NCI-H1092 (cell line): ENCODE data around the gene PSMB1.
A peak's percentile ranks its signal among the peaks of the same experiment; 100 is the strongest.

Experiments used
- DNase-seq: peaks from one replicate; lab custom pipeline; 2025; lab: John Stamatoyannopoulos, UW

The PSMB1 gene

DNA sequence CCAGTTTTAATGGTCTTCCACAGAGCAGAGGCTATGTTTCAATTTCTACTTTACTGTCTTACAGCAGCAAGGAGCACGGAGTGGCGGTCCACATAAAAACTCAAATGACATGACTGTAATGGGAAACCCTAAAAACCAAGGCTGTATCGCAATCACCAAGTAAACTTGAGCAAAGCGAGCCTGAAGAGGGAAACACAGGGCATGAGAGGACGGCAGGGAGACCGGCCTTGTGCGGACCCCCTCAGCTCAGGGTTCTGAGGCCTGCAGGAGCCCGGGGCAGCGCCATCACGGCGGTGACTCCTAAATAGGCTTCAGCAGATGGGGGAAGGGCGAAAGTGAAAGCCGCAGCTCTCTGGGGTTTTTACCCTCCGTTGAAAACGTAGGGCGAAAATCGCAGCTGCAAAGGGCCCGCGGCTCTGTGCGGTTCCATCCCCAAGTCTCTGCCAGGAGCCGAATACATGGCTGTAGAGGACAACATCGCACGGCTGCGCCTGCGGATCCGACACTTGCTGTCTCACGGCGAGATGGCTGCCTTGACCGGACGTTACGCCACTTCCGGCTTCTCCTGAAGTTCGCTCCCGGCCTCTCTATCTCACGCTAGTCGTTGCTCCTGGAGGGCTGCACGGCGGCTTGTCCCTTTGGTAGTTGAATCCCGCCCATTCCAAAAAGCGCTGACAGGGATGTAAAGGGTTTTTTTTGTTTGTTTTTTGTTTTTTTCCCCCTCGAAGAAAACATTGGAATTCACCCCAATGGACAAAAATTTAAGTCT lies at the start of gene PSMB1:
TSS of gene PSMB1 (minus strand) at position 543 of the 769 bp plus-strand sequence. CDS start at position 478, 65 bp downstream.
- peak; percentile 98 for DNase-seq

DNA sequence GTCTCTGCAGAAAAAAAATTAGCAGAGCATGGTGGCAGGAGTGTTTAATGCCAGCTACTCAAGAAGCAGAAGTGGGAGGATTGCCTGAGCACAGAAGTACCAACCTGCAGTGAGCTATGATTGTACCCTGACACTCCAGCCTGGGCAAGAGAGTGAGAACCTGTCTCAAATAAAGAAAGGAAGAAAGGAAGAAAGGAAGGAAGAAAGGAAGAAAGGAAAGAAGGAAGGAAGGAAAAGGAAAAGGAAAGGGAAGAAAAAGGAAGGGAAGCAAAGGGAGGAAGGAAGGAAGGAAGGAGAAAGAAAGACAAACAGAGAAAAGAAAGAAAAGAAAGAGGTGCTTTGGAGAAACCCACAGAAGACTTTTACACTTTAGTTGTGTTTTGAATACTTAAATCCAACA lies 44.2 kb upstream of the PSMB1 start:
- DNase-seq = no peak

DNA sequence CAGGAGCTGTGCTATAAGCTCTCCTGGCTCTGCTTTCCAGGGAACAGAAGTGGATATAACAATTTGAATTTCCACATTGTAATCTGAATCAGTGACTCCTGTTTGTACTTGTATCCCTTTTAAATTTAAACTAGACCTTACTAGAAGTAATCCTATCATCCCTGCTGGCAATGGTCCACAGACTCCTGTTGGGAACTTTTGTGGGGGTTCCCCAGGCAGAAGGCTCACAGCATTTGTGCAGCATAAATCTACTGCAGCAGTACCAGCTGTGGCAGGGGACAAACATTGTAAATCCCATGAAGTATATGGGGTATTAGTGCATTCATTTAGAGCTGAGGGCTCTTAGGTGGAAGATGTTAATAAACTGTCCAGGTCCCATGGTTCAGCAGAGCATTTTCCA lies 43.3 kb upstream of the PSMB1 start:
- DNase-seq = no peak

DNA sequence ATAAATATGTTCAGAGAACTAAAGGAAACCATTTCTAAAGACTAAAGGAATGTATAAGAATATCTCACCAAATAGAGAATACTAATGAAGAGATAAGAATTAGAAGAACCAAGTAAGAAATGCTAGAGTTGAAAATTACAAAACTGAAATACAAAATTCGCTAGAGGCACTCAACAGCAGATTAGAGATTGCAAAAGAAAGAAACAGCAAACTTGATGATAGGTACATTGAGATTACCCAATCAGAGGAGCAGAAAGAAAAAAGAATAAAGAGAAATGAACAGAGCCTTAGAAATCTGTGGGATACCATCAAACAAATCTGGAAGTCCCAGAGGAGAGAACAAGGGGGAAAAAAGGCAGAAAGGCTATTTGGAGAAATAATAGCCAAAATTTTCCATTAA lies 37.6 kb upstream of the PSMB1 start:
- no peak for DNase-seq

DNA sequence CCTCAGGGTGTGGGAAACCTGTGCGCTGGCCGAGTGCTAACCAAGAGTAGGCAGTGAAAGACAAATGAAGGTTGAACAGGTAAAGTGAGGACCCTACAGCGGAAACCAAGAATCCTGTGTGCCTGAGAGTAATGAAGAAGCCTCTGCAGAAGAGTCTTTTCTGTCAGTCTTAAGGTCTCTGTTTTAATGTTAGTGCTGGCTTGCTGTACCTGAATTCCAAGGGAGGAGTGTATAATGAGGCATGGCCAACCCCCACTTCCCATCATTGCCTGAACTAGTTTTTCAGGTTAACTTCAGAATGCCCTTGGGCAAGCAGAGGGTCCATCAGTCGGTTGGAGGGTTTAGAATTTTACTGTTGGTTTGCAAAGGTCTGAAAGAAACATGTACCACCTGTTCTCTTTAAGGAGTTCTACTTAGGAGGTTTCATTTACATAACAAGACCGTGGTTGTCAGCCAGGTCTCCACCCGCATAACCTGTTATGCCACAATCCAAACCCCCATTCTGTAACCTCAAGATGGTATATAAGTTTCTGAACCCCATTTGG lies 31.9 kb upstream of the PSMB1 start:
- DNase-seq = no peak

DNA sequence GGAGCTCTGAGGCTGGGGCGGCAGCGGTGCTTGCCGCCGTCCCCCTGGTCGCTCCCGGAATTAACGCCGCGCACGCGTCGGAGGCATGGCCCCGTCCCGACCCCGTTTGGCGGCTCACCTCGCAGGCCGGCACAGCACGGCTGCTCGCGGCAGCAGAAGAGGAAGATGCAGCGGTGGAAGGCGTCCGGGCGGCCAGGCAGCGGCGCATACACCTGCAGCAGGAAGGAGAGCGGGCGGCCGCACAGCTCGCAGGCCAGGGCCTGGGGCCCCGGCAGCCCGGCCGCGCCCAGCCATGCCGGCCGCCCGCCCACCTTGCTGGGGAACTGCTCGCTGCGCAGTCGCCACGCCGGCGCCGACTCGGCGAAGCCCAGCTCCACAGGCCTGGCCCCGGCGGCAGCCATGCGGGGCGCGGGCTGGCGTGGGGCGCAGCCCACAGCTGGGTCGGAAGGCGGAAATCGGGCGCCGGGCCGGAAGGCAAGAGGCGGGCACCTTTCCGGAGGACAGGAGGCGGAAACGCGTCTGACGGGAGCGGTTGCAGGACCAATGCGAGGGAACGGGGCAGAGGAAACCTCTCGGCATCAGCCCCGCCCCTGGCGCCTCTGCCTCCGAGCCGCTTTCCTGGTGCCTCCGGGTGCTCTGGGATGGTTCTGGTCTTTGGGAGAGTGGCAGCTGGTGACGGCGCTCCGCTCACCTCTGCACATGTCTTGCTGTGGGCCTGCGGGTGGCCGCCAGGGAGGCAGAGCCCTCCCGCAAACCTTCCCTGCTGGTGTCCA lies 31.3 kb upstream of the PSMB1 start, which contains the start of gene PDCD2:
TSS of gene PDCD2 (minus strand) at position 457 of the 773 bp plus-strand sequence. CDS start at position 401, 56 bp downstream.
- peak; percentile 96 for DNase-seq

DNA sequence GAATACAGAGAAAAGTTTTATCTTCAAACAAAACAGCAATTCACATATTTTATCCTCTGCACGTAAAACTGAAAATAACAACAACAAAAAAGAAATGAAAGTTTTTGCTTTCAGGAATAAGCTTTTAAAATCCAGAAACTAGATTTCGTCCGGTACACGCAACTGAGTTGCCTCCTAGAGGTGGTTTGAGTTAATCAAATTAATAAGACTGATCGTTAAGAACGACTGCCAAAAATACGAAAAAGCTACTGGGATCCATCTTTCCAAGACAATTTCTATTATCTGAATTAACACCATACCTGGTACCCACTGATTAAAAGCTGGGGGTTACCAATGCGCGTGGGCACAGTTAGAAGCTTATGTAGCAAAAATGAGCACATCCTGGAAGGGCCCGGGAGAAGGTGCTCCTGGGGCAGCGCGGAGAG lies 30.7 kb upstream of the PSMB1 start:
- DNase-seq = no peak

DNA sequence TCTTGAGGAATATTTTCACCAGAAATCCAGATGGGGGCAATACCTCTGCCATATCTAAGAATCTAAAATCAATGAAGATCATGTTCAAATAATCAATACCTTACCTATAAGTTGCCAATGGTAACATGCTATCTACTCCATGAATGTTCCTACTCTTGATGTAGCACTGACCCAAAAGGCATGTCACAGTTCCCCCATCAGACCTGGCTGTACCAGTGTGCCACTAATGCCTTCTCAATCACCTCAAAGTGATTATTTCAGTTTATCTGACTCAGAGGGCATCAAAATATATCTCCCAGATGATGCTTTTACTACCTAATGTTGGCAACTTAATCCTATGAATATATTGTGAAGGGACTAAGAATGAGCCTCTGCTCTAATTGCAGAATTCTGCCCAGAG lies 25.8 kb upstream of the PSMB1 start:
- DNase-seq = no peak

DNA sequence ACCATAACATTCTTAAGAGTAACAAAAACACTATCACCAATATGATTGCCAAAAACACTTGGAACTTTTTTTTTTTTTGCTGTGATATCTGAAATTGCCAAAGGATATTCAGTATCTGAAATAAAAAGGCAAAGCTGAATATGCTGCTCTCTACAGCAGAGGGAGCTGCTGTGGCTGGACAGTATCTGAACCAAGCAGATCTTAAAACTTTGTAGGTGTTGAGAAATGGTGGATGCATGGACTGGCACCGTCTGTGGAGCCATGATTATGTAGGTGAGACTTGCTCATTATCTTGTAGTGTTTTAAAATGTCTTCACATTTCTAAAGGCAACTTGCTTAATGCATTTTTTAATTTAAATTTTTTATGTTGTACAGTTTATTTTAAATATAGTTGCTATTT lies 22.1 kb upstream of the PSMB1 start:
- no peak for DNase-seq

DNA sequence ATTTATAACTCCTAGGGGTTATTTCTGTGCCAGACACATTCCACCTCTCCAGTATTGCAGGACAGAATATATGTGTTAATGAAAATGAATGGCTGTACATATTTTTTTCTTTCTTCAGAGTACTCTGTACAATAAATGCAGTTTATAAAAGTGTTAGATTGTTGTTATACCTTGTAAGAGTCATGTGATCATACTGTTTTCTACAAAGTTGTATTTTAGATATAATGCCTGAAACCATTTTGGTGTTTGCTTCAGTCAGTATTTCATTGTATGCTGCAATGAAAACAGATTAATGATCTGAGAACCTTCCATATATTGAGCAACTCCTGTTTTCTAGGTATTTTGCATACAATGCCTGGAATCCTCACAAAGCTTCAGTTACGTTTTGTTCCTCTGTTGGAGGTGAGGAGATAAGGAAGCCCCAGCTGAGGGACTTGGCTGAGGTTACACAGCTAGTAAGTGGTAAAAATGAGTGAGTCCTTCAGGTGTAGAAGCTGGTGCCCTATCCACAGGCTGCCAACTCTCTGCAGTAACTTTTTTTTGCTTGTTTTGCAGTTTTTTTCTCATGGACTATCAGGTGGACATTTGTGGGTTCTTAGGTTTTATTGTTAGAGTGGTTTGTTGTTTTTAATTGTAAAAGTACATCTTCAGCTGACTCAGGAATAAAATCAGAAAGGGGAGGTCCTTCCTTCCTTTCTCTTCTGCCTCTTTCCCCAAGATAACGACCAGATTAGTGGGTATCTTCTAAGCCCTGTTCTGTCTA lies 19.8 kb upstream of the PSMB1 start:
- no peak for DNase-seq

DNA sequence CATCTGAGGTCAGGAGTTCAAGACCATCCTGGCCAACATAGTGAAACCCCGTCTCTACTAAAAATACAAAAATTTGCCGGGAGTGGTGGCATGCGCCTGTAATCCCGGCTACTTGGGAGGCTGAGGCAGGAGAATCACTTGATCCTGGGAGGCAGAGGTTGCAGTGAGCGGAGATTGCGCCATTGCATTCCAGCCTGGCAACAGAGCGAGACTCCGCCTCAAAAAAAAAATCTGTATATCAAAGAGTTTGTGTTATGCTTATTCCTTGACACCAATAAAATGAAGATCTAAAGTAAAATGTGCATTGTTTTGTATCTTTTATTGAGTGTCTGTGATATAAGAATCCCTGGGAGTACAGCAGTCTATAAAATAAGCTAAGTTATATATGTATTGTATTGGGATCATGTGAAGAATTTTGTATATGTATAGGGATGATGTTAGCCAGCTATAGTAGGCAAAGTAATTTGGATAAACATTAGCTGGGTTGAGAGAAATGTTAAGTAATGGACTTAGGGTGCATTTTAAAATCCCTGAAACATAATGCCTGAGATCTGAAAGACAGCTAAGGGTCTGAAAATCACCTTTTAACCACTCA lies 11.9 kb upstream of the PSMB1 start:
- DNase-seq = no peak

DNA sequence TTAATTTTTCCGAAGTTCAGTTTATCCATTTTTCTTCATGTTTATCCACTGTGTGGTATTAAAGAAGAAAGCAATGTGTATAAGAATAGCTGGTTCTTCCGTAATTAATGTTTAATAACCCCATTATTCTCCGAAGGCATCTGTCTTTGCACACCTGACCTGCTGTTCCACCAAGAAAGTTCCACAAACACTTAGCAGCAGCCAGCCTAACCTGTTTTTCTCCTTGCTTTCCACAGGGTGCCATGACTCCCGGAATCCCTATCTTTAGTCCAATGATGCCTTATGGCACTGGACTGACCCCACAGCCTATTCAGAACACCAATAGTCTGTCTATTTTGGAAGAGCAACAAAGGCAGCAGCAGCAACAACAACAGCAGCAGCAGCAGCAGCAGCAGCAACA lies 8.4 kb upstream of the PSMB1 start:
- DNase-seq = no peak

DNA sequence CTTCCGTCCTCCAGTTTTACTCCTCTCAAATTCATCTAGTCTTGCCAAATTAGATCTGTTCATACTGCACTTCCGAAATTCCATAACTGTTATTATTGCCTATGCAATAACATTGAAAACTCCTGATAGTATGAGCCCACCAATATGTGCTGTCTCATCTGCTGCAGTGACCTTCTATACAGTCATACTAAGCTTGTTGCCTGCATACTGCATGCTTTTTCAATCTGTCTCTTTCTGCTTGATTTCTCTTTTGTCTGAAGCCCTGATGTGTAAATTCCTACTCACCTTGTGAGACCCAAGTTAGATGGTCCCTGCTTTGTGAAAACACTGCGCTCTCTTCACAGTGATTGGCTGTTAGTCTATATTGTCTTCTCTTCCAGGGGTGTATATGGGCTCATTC lies 2.2 kb upstream of the PSMB1 start:
- no peak for DNase-seq

DNA sequence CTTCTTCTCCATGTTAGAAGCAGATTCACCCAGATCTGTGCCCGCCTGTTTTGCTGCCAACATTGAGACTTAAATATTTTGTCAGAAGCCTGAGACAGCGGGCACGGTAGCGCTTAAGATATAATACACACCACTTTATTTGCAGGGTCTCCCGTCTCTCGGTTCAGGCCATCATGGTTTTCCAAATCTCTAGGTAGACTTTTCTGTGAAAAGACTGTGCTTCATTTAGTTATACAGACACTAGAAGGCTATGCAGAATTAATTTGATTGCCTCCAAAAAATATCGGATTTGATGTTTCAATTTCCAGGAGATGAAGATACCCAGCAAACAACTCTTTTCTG lies 1.7 kb upstream of the PSMB1 start:
- DNase-seq = no peak

DNA sequence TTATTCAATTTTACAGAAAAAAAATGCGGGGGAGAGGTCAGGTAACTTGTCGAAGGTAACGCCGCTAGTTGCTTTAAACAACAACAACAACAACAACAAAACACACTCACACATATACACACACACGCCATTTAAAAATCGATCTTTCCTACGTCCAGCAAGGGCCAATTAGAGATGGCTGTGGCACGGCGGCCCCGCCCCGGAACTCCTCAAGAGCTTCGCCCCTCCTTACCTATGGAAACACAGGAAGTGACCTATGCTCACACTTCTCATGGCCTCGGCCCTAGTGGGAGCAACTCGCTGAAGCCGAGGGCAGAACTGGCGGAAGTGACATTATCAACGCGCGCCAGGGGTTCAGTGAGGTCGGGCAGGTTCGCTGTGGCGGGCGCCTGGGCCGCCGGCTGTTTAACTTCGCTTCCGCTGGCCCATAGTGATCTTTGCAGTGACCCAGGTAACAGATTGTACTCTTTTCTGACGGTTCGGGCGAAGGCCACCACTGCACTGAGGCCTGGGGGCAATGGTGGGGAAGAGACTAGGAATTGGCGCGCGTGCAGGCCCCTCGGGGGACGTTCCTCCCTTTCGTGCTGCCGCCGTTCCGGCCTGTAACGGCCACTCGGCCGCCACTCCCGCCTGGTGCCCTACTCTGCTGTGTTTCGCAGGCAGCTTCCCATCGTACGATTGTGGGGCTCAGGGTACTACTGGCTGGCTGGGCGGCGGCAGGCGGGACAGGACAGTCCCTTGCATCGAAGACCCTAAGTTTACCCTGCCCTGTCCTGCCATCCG lies 1.1 kb upstream of the PSMB1 start, which contains the start of gene TBP:
TSS of gene TBP (plus strand) at position 357 of the 783 bp plus-strand sequence. CDS start 2,661 bp downstream, outside the sequence.
- peak; percentile 100 for DNase-seq

DNA sequence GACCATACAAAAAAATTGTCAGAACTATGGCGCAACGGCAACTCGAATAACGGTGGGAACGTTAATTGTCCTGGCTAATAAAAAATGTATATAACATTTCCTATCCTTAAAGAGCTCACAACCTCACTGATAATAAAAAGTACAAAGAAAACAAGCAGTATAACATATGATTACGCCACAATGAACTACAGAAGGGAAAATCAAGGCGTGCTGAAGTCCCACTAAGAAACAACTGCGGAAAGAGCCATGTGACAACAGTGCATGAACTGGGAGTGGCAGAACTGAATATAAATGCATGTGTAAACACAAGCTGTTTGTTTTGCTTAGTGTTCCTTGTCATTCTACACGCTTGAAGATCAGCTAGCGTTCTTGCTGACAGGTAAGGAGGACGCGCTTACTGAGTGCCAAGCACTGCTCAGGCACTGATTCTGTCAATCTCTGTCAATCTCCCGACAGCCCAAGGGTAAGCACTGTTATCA lies 466 bp upstream of the PSMB1 start:
- peak; percentile 54 for DNase-seq

DNA sequence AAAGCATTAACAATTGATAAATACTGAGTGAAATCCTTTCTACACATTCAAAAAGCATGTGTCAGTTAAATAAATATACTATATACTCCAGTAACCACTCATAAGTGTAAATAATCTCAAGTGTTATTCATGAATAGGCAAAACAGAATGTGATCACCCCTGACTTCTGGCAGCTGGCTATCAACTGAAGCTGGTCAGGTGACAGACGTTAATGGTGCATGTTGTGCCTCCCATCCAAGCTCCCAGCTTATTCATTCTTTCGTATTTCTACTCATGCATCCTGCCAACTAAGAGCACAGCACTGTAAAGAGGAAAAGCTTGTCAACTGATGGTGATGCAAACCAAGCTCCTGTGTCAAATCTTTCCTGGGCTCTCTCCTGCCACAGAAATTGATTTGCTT lies 7.7 kb downstream of the PSMB1 start:
- DNase-seq = peak; percentile 64

DNA sequence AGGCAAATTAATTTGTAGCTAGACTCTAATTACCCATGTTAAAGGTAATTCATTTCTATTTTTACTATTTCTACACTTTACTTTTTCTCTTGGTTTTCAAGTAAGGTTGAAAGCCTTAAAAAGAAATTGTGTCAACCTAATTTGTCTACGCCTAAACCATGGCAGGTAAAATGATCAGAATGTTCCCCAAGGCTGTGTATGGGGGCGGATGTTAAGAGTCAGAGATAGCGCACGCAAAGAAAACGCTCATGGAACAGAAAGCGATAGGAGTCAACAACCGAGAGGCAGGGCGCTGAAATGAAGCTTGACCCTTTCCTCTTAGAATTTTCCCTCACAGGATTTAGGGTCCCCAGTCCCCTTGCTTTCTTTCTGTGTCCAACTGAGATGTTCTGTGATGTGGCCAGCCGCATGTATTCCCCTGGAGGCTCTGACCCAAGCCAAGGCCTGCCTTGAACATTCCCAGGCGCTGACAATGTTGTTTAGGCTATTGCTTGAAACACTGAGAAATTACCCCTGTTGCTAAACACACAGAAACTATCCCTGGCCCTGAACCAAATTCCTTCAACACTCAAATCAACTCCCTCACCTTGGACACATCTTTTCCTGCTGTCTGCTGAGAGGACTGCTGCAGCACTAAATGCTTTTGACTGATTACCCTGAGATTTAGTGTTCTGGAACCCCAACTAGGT lies 10.9 kb downstream of the PSMB1 start:
- no peak for DNase-seq

DNA sequence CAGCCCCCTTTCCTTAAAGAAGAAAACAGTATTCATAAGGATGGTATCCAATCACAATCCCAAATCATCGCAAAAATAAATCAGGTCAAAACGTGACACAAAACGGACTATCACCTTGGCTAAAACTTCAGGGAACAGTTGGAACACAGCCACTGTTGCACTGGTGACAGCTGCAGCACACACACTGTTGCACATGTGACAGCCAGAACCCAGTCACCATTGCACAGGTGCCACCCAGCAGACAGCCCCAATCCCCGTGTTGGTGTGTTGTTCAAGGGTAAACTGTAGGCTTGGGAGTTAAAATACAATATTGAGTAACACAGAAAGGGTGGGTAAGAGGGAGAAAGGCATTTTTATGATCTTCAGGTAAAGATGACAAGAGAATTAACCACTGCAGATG lies 15.8 kb downstream of the PSMB1 start:
- DNase-seq = no peak

DNA sequence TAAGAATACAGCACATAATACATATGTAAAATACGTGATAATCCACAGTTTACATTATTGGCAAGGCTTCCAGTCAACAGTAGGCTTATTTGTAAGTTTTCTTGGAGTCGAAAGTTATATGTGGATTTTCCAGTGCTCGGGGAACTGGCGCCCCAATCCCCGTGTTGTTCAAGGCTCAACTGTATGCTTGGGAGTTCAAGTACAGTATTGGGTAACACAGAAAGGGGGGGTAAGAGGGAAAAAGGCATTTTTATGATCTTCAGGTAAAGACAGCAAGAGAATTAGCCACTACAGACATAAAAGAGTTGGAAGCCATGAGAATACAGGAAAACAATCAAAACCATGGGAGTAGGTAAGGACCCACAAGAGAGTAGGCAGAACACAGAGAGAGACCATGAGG lies 16.4 kb downstream of the PSMB1 start:
- DNase-seq = no peak
